ENCODE data around the gene ZFR. TPM values are rescaled to one million over a fixed set of nuclear protein-coding genes. Genes with fewer than 3 reads are reported as not detected.

The ZFR gene
- total RNA-seq, 2 donors from 2014 or later = 59.1 to 67.9 TPM

GRCh38 chr5:32326216-32326772 lies 118.2 kb downstream of the ZFR start:
- H3K27me3 ChIP-seq (ENCODE audit: control insufficient read depth, insufficient read depth, low read length, poor library complexity, severe bottlenecking) = no peaks in the 10 kb centered on the region
- Mint-ChIP-seq H3K9me3 (peaks cover 9% of the 10 kb centered on the region), H3K4me3 (no peak overlapping the region), H3K27me3 (ENCODE audit: insufficient read depth) (no peaks in the 10 kb centered on the region), H3K4me1 (peaks cover 10% of the 10 kb centered on the region), H3K36me3 (ENCODE audit: low read depth) (peaks cover 3% of the 10 kb centered on the region), H3K27ac (no peak overlapping the region)
- no peaks in the 10 kb centered on the region for H3K36me3 ChIP-seq (ENCODE audit: control insufficient read depth, insufficient read depth, low read length)
- H3K9me3 ChIP-seq (ENCODE audit: control insufficient read depth, low read length) = peaks cover 9% of the 10 kb centered on the region
- 94 to 96% methylated on average over 2 to 3 of the region's 3 CpGs for WGBS, 2 experiments (ENCODE audit: insufficient coverage in 1 of 2, insufficient read length in 1 of 2)
- no peak for DNase-seq
- H3K4me1 ChIP-seq (ENCODE audit: control insufficient read depth, insufficient read depth, low read length) = peaks cover 3% of the 10 kb centered on the region
- no peak overlapping the region for H3K9ac ChIP-seq (ENCODE audit: extremely low read depth, low read length, poor library complexity, severe bottlenecking)
- H3K4me3 ChIP-seq (ENCODE audit: low read length) = no peak overlapping the region
- TF ChIP-seq CTCF (conservative IDR thresholded peaks at IDR 0.05) = no peak
- no peak overlapping the region for H3K27ac ChIP-seq (ENCODE audit: low read depth, low read length)

GRCh38 chr5:32325616-32326015 lies 118.9 kb downstream of the ZFR start:
- Histone ChIP-seq H3K4me1 (ENCODE audit: control insufficient read depth, insufficient read depth, low read length) (no peaks in the 10 kb centered on the region), H3K27me3 (ENCODE audit: control insufficient read depth, insufficient read depth, low read length, poor library complexity, severe bottlenecking) (no peaks in the 10 kb centered on the region), H3K9ac (ENCODE audit: extremely low read depth, low read length, poor library complexity, severe bottlenecking) (no peak overlapping the region), H3K9me3 (ENCODE audit: control insufficient read depth, low read length) (peaks cover 9% of the 10 kb centered on the region), H3K36me3 (ENCODE audit: control insufficient read depth, insufficient read depth, low read length) (no peaks in the 10 kb centered on the region), H3K4me3 (ENCODE audit: low read length) (no peak overlapping the region), H3K27ac (ENCODE audit: low read depth, low read length) (no peak overlapping the region)
- Mint-ChIP-seq H3K4me1 (peaks cover 5% of the 10 kb centered on the region), H3K27ac (no peak overlapping the region), H3K36me3 (ENCODE audit: low read depth) (peaks cover 3% of the 10 kb centered on the region), H3K9me3 (peaks cover 9% of the 10 kb centered on the region), H3K4me3 (no peak overlapping the region), H3K27me3 (ENCODE audit: insufficient read depth) (no peaks in the 10 kb centered on the region)
- DNase-seq = no peak
- WGBS, 2 experiments (ENCODE audit: insufficient coverage in 1 of 2, insufficient read length in 1 of 2) = 96% methylated on average over 2 of the region's 4 CpGs; no CpG with 5 or more reads in 1 of the 2 experiments
- no peak for TF ChIP-seq CTCF (conservative IDR thresholded peaks at IDR 0.05)

GRCh38 chr5:32325062-32325461 lies 119.5 kb downstream of the ZFR start:
- Histone ChIP-seq H3K4me1 (ENCODE audit: control insufficient read depth, insufficient read depth, low read length) (no peaks in the 10 kb centered on the region), H3K27ac (ENCODE audit: low read depth, low read length) (no peak overlapping the region), H3K9me3 (ENCODE audit: control insufficient read depth, low read length) (peaks cover 9% of the 10 kb centered on the region), H3K9ac (ENCODE audit: extremely low read depth, low read length, poor library complexity, severe bottlenecking) (no peak overlapping the region), H3K27me3 (ENCODE audit: control insufficient read depth, insufficient read depth, low read length, poor library complexity, severe bottlenecking) (no peaks in the 10 kb centered on the region), H3K36me3 (ENCODE audit: control insufficient read depth, insufficient read depth, low read length) (no peaks in the 10 kb centered on the region), H3K4me3 (ENCODE audit: low read length) (no peak overlapping the region)
- DNase-seq = no peak
- no peaks in the 10 kb centered on the region for H3K27me3 Mint-ChIP-seq (ENCODE audit: insufficient read depth)
- peaks cover 3% of the 10 kb centered on the region for H3K36me3 Mint-ChIP-seq (ENCODE audit: low read depth)
- no peak overlapping the region for H3K4me3 Mint-ChIP-seq
- no peak overlapping the region for H3K27ac Mint-ChIP-seq
- peaks cover 5% of the 10 kb centered on the region for H3K4me1 Mint-ChIP-seq
- WGBS, 2 experiments (ENCODE audit: insufficient coverage in 1 of 2, insufficient read length in 1 of 2) = 93 to 94% methylated on average over 3 of the region's 3 CpGs
- no peak for TF ChIP-seq CTCF (conservative IDR thresholded peaks at IDR 0.05)
- peaks cover 9% of the 10 kb centered on the region for H3K9me3 Mint-ChIP-seq

Measured in endodermal cell (in vitro differentiated cells).